Right renal pelvis (tissue), 4 donors: ENCODE measurements around the gene CCDC61. TPM values are rescaled to one million over a fixed set of nuclear protein-coding genes. Genes with fewer than 3 reads are reported as not detected.

ENCODE experiments used
- DNase-seq, 4 donors: peaks; one replicate each; pipeline ENCODE4 v3.0.0-alpha.2; 2013; ENCODE audit warnings: low read depth in 4 of 4, low spot score in 3 of 4, missing footprints in 1 of 4
- polyA plus RNA-seq, 4 donors: library from polyadenylated mRNA; unstranded; fragments of 120-200 nt; gene quantifications; one replicate each; pipeline ENCODE4 v1.2.1, GENCODE V29; 2013; ENCODE audit not compliant: insufficient read length in 4 of 4

Gene CCDC61
- polyA plus RNA-seq, 4 donors, result 10.6 to 14.6 (median 11.1) TPM

GRCh38 chr19:46035986-46036743 lies 40.9 kb downstream of the CCDC61 start:
- DNase-seq, result no peak

- no peak for DNase-seq
Measured at GRCh38 chr19:46036744-46037128, 41.5 kb downstream of the CCDC61 start.

GRCh38 chr19:46040125-46040524 lies 44.9 kb downstream of the CCDC61 start:
- no peak for DNase-seq

DNA sequence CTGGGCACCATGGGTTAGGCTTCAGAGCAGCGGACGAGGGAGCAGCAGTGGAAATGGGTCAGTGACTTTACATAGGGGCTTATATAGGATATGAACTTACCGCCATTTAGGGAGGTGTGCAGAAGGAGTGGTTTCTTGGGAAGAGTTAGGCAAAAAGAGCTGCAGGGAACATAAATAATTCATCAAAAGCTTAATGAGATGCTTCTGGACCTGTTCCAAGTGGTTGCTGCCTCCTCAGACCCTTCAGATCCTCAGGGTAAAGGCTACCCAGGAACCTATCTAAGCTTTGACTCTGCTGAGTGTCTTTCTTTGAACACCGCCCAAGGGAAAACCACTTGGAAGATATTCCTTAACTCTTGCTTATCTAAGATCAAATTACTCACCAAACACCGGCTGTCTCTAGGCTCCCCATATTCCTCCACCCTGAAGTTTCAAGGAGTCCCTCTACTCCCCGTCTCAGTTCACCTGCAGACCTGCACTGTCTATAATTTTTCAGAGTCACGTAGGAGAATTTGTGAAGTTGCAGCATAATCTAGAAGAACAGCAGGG lies 45.8 kb downstream of the CCDC61 start, which contains the start of gene IGFL4:
Gene IGFL4 (minus strand): TSS at position 51 of the 549 bp plus-strand sequence. CDS start 40 bp downstream, at position 11.
- peak in 1 of 4 donors; percentile 12 for DNase-seq

DNA sequence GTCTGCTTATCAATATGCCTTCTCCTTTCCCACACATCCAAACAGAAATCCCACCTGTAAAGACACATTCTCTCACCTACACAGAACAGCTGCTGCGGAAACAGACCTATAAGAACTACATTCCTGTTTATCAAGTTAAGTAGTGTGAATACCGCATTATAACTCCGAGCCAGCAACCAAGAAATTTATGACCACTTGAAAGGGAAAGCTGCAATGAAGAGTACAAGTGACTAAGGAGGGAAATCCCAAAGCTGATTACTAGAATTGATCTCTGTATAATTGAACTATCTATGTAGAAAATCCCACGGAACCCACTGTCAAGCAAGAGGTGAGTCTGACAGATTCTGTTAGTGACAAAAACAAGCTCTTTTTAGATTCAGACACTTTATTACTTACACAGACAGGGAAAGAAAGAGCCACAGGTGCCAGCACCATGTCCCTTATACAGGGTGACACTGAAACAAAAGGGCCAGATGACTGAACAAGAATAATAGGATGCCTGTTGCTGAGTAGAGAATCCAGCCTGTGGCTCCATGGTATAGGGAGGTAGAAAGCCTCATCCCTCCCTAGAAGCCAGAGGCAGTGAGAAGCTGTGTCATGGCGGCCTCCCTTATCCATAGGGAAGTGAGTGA lies 47.1 kb downstream of the CCDC61 start:
- DNase-seq, result no peak

GRCh38 chr19:46043519-46043918 lies 48.3 kb downstream of the CCDC61 start:
- no peak for DNase-seq

DNA sequence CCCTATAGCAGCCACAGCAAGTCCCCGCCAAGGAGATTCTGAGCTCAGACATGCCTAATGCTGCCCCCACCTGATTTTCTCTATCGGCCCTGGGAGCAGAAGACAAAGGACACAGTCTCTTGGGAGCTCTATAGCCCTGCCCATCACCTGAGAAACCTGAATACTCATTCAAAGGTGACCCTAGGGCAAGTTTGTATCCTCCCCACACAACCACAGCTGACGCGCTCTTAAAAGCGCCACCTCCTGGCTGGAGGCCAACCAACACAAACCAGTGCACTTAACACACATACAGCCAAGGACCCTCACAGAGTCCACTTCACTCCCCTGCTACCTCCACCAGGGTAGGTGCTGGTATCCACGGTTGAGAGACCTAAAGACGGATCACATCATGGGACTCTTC lies 54.3 kb downstream of the CCDC61 start:
- DNase-seq, result no peak

DNA sequence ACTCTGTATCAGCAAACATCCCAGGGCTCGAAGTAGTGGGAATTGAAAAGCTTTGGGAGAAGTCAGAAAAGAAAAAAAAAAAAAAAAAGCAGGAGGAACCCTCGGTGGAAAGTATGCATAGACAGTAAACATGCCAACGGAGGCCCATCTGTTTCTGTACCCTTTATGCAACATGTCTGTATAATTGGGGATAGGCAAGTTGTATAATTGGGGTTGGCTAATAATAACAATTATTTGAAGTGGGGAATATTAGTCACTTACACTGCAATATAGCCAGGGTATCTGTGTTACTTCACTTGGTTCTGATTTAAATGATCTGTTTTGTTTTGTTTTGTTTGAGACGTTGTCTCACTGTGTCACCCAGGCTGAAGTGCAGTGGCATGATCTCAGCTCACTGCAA lies 57.6 kb downstream of the CCDC61 start:
- DNase-seq, result no peak

DNA sequence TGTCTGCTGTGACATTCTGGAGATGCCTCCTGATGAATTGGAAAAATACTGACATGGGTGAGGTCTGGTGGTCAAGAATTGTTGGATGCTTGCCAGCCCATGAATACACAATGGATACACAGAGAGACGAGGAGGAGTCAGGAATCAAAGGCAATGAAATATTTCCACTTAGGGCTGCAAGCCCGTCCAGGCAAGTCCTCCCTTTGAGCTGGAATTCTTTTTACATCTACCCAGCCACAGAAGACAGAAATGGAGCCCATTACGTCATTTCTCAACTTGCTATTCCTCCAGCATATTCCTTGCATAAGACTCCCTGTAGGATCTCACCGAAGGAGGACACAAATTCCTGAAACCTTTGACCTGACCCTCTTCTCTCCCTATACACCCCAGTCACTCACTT lies 61.3 kb downstream of the CCDC61 start:
- no peak for DNase-seq

DNA sequence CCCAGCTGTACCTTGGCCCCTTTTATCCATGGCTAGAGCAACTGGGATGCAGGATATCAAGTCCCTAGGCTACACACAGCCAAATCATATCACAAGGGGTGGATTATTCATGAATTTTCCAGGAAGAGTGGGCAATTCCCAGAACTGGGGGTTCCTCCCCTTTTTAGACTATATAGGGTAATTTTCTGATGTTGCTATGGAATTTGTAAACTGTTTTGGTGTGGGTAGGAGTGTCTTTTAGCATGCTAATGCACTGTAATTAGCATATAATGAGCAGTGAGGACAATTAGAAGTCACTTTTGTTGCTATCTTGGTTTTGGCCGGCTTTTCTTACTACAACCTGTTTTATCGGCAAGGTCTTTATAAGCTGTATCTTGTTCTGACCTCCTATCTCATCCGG lies 63.5 kb downstream of the CCDC61 start:
- no peak for DNase-seq

DNA sequence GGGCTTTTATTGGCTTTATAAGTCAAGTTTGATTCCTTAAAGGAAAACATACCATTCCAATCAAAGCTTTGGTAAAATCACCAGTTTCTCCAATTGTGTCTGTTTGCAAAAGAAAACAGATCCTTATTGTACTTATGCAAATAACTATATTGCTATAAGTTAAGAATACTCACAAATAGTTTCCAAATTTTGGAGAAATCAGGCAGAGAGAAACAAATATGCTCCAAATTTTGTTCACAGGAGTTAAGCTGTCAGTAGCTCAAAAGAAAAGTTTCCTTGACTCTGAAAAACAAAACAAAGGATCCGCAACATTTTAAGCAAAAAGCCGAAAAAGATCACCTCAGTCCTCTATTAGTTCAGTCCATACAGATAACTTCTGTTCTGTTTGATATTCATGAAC lies 64.7 kb downstream of the CCDC61 start:
- DNase-seq, result no peak

DNA sequence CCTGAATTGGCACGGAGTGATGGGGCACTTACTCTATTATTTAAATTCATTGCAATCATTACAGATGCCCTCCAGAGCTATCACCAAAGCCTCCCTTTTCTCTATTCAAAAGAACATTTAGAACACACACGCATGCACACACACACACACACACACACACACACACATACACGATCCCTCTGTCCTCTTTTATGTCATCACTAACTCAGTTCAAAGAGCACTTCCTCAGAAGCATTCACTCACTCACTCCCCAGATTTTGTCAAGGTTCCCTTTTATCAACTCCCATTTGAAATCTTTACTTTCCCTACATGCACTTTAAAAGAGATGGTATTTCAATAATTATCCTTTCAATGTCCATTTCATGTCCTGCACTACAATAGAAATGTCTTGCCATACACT lies 67.9 kb downstream of the CCDC61 start:
- no peak for DNase-seq

DNA sequence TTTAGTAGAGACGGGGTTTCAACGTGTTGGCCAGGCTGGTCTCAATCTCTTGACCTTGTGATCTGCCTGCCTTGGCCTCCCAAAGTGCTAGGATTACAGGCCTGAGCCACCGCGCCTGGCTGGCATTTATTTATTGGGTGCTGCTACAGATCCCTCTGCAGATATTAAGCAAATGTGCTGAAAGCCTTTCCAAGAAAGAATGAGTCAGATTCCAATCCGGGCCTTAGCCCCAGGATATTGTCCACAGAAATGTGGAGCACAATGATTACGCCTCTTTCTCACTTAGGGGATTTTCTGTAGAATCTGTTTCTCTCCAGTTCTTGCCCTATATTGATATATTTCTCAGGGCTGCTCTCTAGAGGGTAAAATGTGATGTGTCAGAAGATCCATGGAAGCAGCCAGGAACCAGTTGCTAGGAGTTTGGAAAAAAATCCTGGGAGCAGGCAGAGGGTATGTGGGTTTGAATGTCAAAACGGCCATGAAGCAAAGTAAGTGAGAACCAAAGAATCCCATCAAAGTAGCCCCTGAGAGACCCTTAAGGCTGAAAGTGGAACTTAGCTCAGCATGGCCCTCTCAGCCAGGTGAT lies 70.3 kb downstream of the CCDC61 start:
- DNase-seq, result no peak

GRCh38 chr19:46066471-46066870 lies 71.2 kb downstream of the CCDC61 start:
- no peak for DNase-seq

DNA sequence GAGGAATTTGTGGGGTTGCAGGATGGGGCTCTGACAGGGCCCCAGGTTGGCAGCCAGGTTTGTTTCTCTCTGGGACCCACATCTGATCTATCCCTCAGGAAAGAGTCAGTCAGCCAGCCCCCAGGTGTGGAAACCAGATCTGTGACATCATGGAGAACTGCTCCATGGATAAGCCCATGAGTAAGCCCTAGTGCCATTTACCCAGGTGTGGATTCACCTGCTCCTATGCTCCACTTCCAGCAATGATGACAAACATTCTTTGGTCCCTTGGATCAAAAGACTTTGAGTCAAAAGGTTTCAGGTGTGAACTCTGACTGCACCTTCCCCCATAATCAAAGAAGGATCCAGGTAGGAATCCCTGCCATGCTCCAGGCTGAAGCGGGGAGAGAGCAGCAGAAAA lies 72.4 kb downstream of the CCDC61 start:
- DNase-seq, result no peak

Other genes with a start within 250 kb of the CCDC61 start
- gene SIX5, start 226.2 kb upstream of the CCDC61 start, polyA plus RNA-seq, result 10 to 100 TPM; 15.7 to 31.7 (median 21.6) TPM
- gene DMPK, start 213.0 kb upstream of the CCDC61 start, polyA plus RNA-seq, result 10 to 100 TPM; 41.9 to 53.6 (median 47.1) TPM
- 10 to 100 TPM; 28.0 to 40.3 (median 29.1) TPM for gene DMWD, start 202.6 kb upstream of the CCDC61 start, polyA plus RNA-seq
- under 1 TPM in 1 of 4 donors, not detected in 3; 0.05 TPM for gene RSPH6A, start 180.2 kb upstream of the CCDC61 start, polyA plus RNA-seq
- gene SYMPK, start 132.3 kb upstream of the CCDC61 start, polyA plus RNA-seq, result 10 to 100 TPM; 49.2 to 67.7 (median 58.9) TPM
- gene FOXA3, start 131.1 kb upstream of the CCDC61 start, polyA plus RNA-seq, result under 1 TPM; 0.14 to 0.79 (median 0.43) TPM
- gene IRF2BP1, start 109.3 kb upstream of the CCDC61 start, polyA plus RNA-seq, result 10 to 100 TPM; 18.1 to 31.1 (median 20.1) TPM
- gene MYPOP, start 92.9 kb upstream of the CCDC61 start, polyA plus RNA-seq, result 1 to 10 TPM; 4.6 to 6.3 (median 5.2) TPM
- under 1 TPM in 1 of 4 donors, not detected in 3; 0.08 TPM for gene NANOS2, start 80.7 kb upstream of the CCDC61 start, polyA plus RNA-seq
- gene NOVA2, start 21.6 kb upstream of the CCDC61 start, polyA plus RNA-seq, result 1 to 10 TPM; 4.3 to 5.3 (median 4.4) TPM
- under 1 TPM; 0.22 to 0.76 (median 0.39) TPM for gene PGLYRP1, start 27.6 kb downstream of the CCDC61 start, polyA plus RNA-seq
- under 1 TPM; 0.18 to 0.43 (median 0.30) TPM for gene IGFL4, start 45.5 kb downstream of the CCDC61 start, polyA plus RNA-seq
- gene IGFL3, start 129.2 kb downstream of the CCDC61 start, polyA plus RNA-seq, result not detected
- gene IGFL2, start 152.8 kb downstream of the CCDC61 start, polyA plus RNA-seq, result under 1 TPM in 1 of 4 donors, not detected in 3; 0.05 TPM
- gene IGFL1, start 234.3 kb downstream of the CCDC61 start, polyA plus RNA-seq, result under 1 TPM in 1 of 4 donors, not detected in 3; 0.10 TPM